Sigmoid colon (tissue), 7 donors: Measurements from ENCODE around the gene HEY2. TPM values are rescaled to one million over a fixed set of nuclear protein-coding genes. Genes with fewer than 3 reads are reported as not detected.

Experiments used
- DNase-seq: peaks from one replicate; pipeline ENCODE4 v3.0.0-alpha.2; 2019
- H3K27ac ChIP-seq, 4 donors: fragments of 200-600 bp; sonication (generic); one replicate each; pipeline ENCODE4 v1.5.1; 2016 to 2019; ENCODE audit warnings: mild to moderate bottlenecking in 1 of 4
- H3K27me3 ChIP-seq, 3 donors: fragments of 200-600 bp; sonication (generic); one replicate each; pipeline ENCODE4 v1.5.1; 2019; ENCODE audit warnings: mild to moderate bottlenecking in 1 of 3
- H3K36me3 ChIP-seq, 4 donors: fragments of 200-600 bp; sonication (generic); one replicate each; pipeline ENCODE4 v1.5.1; 2016 to 2019
- H3K4me1 ChIP-seq, 4 donors: fragments of 200-600 bp; sonication (generic); one replicate each; pipeline ENCODE4 v1.5.1; 2017 to 2019
- H3K4me3 ChIP-seq, 4 donors: fragments of 200-600 bp; sonication (generic); one replicate each; pipeline ENCODE4 v1.5.1; 2017 to 2019; ENCODE audit warnings: mild to moderate bottlenecking in 2 of 4, moderate library complexity in 1 of 4
- H3K9me3 ChIP-seq, 4 donors: fragments of 200-600 bp in 3 of 4; sonication (generic) in 3 of 4; one replicate each; pipeline versions ENCODE4 v1.5.1 to v1.6.1; 2013 to 2019
- EP300 ChIP-seq, 4 donors: sonication (generic); formaldehyde crosslinking; IDR thresholded peaks; one replicate each; pipeline ENCODE4 v1.6.1; 2017; ENCODE audit warnings: antibody characterized with exemption in 4 of 4
- POLR2A ChIP-seq, 2 donors: fragments of 450-650 bp; IDR thresholded peaks; one replicate each; pipeline ENCODE4 v1.6.1; 2016; ENCODE audit warnings: antibody characterized with exemption in 2 of 2, mild to moderate bottlenecking in 2 of 2, moderate library complexity in 2 of 2
- POLR2AphosphoS5 ChIP-seq, 4 donors: sonication (generic); formaldehyde crosslinking; IDR thresholded peaks; one replicate each; pipeline ENCODE4 v1.6.1; 2017; ENCODE audit warnings: antibody characterized with exemption in 4 of 4
- WGBS, 2 donors: extraction: QIAGEN DNeasy Blood & Tissue Kit; methylation state at CpG; one replicate each; pipeline ENCODE4 v1.1.7; 2013; 5-methylcytosine and 5-hydroxymethylcytosine counted together
- intact Hi-C: fragments of 100-400 bp; cut with DNase I; formaldehyde crosslinking; loops from one replicate; pipeline ENCODE4 v1.15.1; 2023
- polyA plus RNA-seq, 3 donors: library from polyadenylated mRNA; stranded (reverse); fragments of 200-250 nt; gene quantifications; one replicate each; pipeline ENCODE4 v1.2.3, GENCODE V29; 2013
- total RNA-seq, 4 donors: library from RNA; depleted of rRNA; stranded (reverse); fragments of >200 nt; gene quantifications; one replicate each; pipeline ENCODE4 v1.1.0, GENCODE V29; 2016
- TF ChIP-seq, protein P1 (sequence below), 4 experiments: fragments of 450-650 bp in 3 of 4; fragments of 200-600 bp in 1 of 4; IDR thresholded peaks; one replicate each; pipeline ENCODE4 v1.5.1; 2016 to 2019; ENCODE audit warnings: antibody characterized with exemption in 4 of 4, mild to moderate bottlenecking in 3 of 4, moderate library complexity in 2 of 4
- donor health status: healthy with polysubstance abuse.
- donor health status: Bipolar disorder and iron deficiency.
- donor health status: healthy.

The HEY2 gene
- total and polyA plus RNA-seq, 7 donors: 1.2 to 3.9 (median 1.6) TPM; not detected in 2

DNA sequence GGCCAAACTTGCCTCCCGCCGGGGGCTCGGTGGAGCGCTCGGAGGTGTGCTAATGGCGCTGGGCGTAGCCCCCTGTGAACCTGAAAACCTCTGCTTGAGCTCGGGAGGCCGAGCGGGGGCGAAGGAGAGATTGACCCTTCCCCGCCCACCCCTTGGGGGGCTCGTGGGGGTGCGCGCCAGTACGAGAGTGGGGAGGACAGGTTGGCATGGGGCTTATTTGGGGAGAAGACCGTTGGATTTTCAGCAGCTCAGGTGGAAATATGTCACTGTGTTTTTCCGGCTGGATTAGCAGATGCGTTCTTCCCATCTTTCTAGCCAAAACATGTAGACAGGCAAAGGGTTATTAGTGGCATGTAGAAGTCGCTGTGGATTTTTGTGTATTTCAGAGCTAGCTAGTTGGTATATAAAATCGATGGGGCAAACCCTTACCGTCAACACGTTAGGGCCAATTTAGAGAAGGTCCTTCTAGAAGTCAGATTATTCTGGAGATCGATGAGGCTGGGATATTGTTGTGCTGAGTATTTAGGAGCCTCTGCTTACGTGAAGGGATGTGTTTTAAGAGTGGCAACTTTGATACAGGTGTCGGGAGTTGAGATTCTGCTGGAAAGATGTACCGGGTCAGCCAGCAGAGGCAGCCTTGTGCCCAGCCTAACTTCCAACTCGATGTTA lies 41.9 kb downstream of the HEY2 start:
- Histone ChIP-seq H3K27me3 (no peaks in the 10 kb centered on the region), H3K4me3 (peak overlapping the region; percentile 73 to 93 (median 90)), H3K36me3 (no peaks in the 10 kb centered on the region), H3K27ac (peak overlapping the region; percentile 96 to 97 (median 97)), H3K9me3 (no peaks in the 10 kb centered on the region), H3K4me1 (peaks cover 0 to 22% (median 17%) of the 10 kb centered on the region in 4 donors)
- TF ChIP-seq, protein P1, sequence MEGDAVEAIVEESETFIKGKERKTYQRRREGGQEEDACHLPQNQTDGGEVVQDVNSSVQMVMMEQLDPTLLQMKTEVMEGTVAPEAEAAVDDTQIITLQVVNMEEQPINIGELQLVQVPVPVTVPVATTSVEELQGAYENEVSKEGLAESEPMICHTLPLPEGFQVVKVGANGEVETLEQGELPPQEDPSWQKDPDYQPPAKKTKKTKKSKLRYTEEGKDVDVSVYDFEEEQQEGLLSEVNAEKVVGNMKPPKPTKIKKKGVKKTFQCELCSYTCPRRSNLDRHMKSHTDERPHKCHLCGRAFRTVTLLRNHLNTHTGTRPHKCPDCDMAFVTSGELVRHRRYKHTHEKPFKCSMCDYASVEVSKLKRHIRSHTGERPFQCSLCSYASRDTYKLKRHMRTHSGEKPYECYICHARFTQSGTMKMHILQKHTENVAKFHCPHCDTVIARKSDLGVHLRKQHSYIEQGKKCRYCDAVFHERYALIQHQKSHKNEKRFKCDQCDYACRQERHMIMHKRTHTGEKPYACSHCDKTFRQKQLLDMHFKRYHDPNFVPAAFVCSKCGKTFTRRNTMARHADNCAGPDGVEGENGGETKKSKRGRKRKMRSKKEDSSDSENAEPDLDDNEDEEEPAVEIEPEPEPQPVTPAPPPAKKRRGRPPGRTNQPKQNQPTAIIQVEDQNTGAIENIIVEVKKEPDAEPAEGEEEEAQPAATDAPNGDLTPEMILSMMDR (IDR thresholded peaks at IDR 0.05): peak in 3 of 4 experiments; percentile 29 to 47 (median 36)
- TF ChIP-seq POLR2AphosphoS5 (IDR thresholded peaks at IDR 0.05) (peak in 1 of 4 donors; percentile 47), POLR2A (IDR thresholded peaks at IDR 0.05) (no peak)
- no peak for DNase-seq
- WGBS, 2 donors: 1% methylated on average over 28 of the region's 28 CpGs
- intact Hi-C loops: loop anchor here (2.0 kb wide), 1 partner anchor 166 kb away; the partner anchor contains the start of gene HINT3

DNA sequence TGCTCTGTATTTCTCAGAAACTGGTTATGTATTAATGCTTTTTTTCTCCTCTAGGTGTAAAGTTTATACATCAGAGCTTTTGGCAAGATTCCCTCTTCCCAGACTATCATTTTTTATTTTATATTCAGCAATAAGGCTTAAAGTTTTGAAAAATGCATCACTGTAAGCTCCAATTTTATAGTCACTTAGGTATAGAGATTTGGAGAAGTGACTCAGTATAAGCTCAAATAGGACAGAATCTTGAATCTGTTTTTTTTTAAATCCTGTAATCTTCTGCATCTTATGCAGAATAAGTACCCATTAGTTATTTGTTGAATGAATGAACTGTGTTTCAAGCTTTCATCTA lies 42.4 kb downstream of the HEY2 start:
- Histone ChIP-seq H3K9me3 (no peaks in the 10 kb centered on the region), H3K27ac (peak overlapping the region; percentile 96 to 97 (median 97)), H3K4me1 (peaks cover 0 to 22% (median 17%) of the 10 kb centered on the region in 4 donors), H3K4me3 (peak overlapping the region; percentile 73 to 93 (median 90)), H3K27me3 (no peaks in the 10 kb centered on the region), H3K36me3 (no peaks in the 10 kb centered on the region)
- no peak for TF ChIP-seq POLR2A (IDR thresholded peaks at IDR 0.05)
- intact Hi-C loops: loop anchor here (2.0 kb wide), 1 partner anchor 165 kb away; the partner anchor contains the start of gene HINT3
- DNase-seq: no peak

- Histone ChIP-seq H3K36me3 (peaks cover 0 to 1% (median 0%) of the 10 kb centered on the region in 4 donors), H3K27me3 (no peaks in the 10 kb centered on the region), H3K4me1 (peaks cover 0 to 22% (median 17%) of the 10 kb centered on the region in 4 donors), H3K27ac (peak overlapping the region in 3 of 4 donors; percentile 96 to 97 (median 97)), H3K9me3 (no peaks in the 10 kb centered on the region), H3K4me3 (peak overlapping the region in 2 of 4 donors; percentile 73 to 87)
- TF ChIP-seq, protein P1 (IDR thresholded peaks at IDR 0.05): no peak
- TF ChIP-seq POLR2A (IDR thresholded peaks at IDR 0.05): no peak
- TF ChIP-seq EP300 (IDR thresholded peaks at IDR 0.05): no peak
- intact Hi-C loops: no loop called here
- 65 to 66% methylated on average over 3 of the region's 3 CpGs for WGBS, 2 donors
- DNase-seq: no peak
Observed at GRCh38 chr6:125792172-125792571, 42.7 kb downstream of the HEY2 start.

GRCh38 chr6:125792680-125793079 lies 43.2 kb downstream of the HEY2 start:
- Histone ChIP-seq H3K4me3 (peak overlapping the region in 2 of 4 donors; percentile 73 to 87), H3K27ac (peak overlapping the region in 3 of 4 donors; percentile 96 to 97 (median 97)), H3K36me3 (peaks cover 0 to 6% (median 0%) of the 10 kb centered on the region in 4 donors), H3K9me3 (no peaks in the 10 kb centered on the region), H3K4me1 (peaks cover 0 to 22% (median 17%) of the 10 kb centered on the region in 4 donors), H3K27me3 (no peaks in the 10 kb centered on the region)
- intact Hi-C loops: no loop called here
- DNase-seq: no peak
- TF ChIP-seq EP300 (IDR thresholded peaks at IDR 0.05): no peak
- peak in 1 of 4 donors; percentile 30 for TF ChIP-seq POLR2AphosphoS5 (IDR thresholded peaks at IDR 0.05)

DNA sequence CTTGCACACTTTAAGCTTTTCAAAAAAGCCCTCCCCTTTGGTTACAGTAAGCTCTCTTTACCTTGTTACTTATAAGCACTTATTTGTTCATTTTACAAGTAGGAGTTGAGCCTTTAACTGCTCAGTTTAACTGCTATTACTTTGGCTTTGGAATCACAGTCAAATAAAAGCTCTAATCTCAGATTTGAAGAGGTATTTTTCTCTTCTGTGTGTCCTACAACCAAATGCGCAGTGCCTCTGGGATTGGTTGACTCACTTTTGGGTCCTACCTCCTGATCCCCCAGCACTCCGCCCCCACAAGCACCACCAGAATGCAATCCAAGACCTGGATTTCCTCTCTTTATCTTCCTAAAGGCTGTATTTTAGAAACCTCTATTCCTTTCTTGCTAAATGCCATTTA lies 43.8 kb downstream of the HEY2 start:
- 94 to 95% methylated on average over 2 of the region's 2 CpGs for WGBS, 2 donors
- Histone ChIP-seq H3K9me3 (no peaks in the 10 kb centered on the region), H3K27me3 (no peaks in the 10 kb centered on the region), H3K4me3 (no peak overlapping the region), H3K27ac (peak overlapping the region; percentile 13 to 97 (median 96)), H3K4me1 (peaks cover 0 to 22% (median 17%) of the 10 kb centered on the region in 4 donors), H3K36me3 (peaks cover 0 to 6% (median 0%) of the 10 kb centered on the region in 4 donors)
- intact Hi-C loops: no loop called here
- TF ChIP-seq, protein P1 (IDR thresholded peaks at IDR 0.05): no peak
- TF ChIP-seq POLR2AphosphoS5 (IDR thresholded peaks at IDR 0.05): no peak
- TF ChIP-seq EP300 (IDR thresholded peaks at IDR 0.05): no peak
- no peak for TF ChIP-seq POLR2A (IDR thresholded peaks at IDR 0.05)
- no peak for DNase-seq
